Mesendoderm (in vitro differentiated cells): ENCODE measurements around the gene N4BP2.

Experiments used
- DNase-seq: peaks from one replicate; pipeline ENCODE4 v3.0.0; 2013
- H2AK5ac ChIP-seq: 2 replicates; pipeline ENCODE4 v1.6.1; 2013; ENCODE audit warnings: low read length, inconsistent platforms
- H2BK120ac ChIP-seq: 2 replicates; pipeline ENCODE4 v1.6.1; 2013; ENCODE audit warnings: low read depth, mild to moderate bottlenecking, low read length, moderate library complexity, mixed read lengths
- H2BK15ac ChIP-seq: replicated peaks from 2 replicates; pipeline ENCODE4 v1.6.1; 2013; ENCODE audit warnings: low read depth, mild to moderate bottlenecking, moderate library complexity
- H2BK5ac ChIP-seq: 2 replicates; pipeline ENCODE4 v1.6.1; 2013; ENCODE audit warnings: low read length, inconsistent platforms
- H3K18ac ChIP-seq: 2 replicates; pipeline ENCODE4 v1.6.1; 2013; ENCODE audit warnings: mild to moderate bottlenecking, low read length, mixed read lengths
- H3K23ac ChIP-seq: one replicate; pipeline ENCODE4 v1.6.1; 2013; ENCODE audit warnings: low read length
- H3K27ac ChIP-seq: 2 replicates; pipeline ENCODE4 v1.5.1; 2013; ENCODE audit warnings: low read depth, mild to moderate bottlenecking, inconsistent platforms, low read length, moderate library complexity
- H3K27me3 ChIP-seq: 2 replicates; pipeline ENCODE4 v1.6.1; 2013; ENCODE audit warnings: low read length, control low read depth, mild to moderate bottlenecking, inconsistent platforms; ENCODE audit not compliant: insufficient read depth, poor library complexity
- H3K36me3 ChIP-seq: 2 replicates; pipeline ENCODE4 v1.6.1; 2013; ENCODE audit warnings: low read length, inconsistent platforms; ENCODE audit not compliant: control insufficient read depth, insufficient read depth
- H3K4ac ChIP-seq: one replicate; pipeline ENCODE4 v1.6.1; 2013; ENCODE audit warnings: low read depth, mild to moderate bottlenecking, low read length, moderate library complexity
- H3K4me1 ChIP-seq: 2 replicates; pipeline ENCODE4 v1.6.1; 2013; ENCODE audit warnings: low read depth, low read length, inconsistent platforms; ENCODE audit not compliant: control insufficient read depth
- H3K4me2 ChIP-seq: 2 replicates; pipeline ENCODE4 v1.6.1; 2013; ENCODE audit warnings: low read length
- H3K4me3 ChIP-seq: 2 replicates; pipeline ENCODE4 v1.5.1; 2013; ENCODE audit warnings: mild to moderate bottlenecking, low read length
- H3K56ac ChIP-seq: one replicate; pipeline ENCODE4 v1.6.1; 2013; ENCODE audit warnings: low read length
- H3K79me1 ChIP-seq: 2 replicates; pipeline ENCODE4 v1.6.1; 2013; ENCODE audit warnings: low read length, inconsistent platforms
- H3K79me2 ChIP-seq: 2 replicates; pipeline ENCODE4 v1.6.1; 2013; ENCODE audit warnings: mild to moderate bottlenecking, low read length; ENCODE audit not compliant: control insufficient read depth, insufficient read depth
- H3K9ac ChIP-seq: 2 replicates; pipeline ENCODE4 v1.6.1; 2013; ENCODE audit warnings: low read length, inconsistent platforms
- H4K5ac ChIP-seq: one replicate; pipeline ENCODE4 v1.6.1; 2013; ENCODE audit warnings: low read length
- H4K8ac ChIP-seq: one replicate; pipeline ENCODE4 v1.6.1; 2013; ENCODE audit warnings: low read depth, mild to moderate bottlenecking, control low read depth, low read length, moderate library complexity
- WGBS: extraction: QIAGEN DNeasy Blood & Tissue Kit; methylation state at CpG from one replicate; pipeline ENCODE4 v1.1.7; 2013; ENCODE audit warnings: low lambda C conversion rate, missing lambda C conversion rate; ENCODE audit not compliant: insufficient coverage; ENCODE audit errors: extremely low coverage; 5-methylcytosine and 5-hydroxymethylcytosine counted together

The N4BP2 gene

GRCh38 chr4:40053161-40053560, 3.5 kb upstream of the N4BP2 start:
- H2BK15ac ChIP-seq, result no peak overlapping the region
- H3K79me2 ChIP-seq, result peaks cover 1% of the 10 kb centered on the region
- DNase-seq, result no peak
- H3K4me3 ChIP-seq, result no peak overlapping the region
- no peak overlapping the region for H3K4me2 ChIP-seq
- no peak overlapping the region for H2AK5ac ChIP-seq
- no peaks in the 10 kb centered on the region for H3K4me1 ChIP-seq
- H3K9ac ChIP-seq, result no peak overlapping the region
- H3K23ac ChIP-seq, result no peak overlapping the region
- no peak overlapping the region for H4K5ac ChIP-seq
- H2BK120ac ChIP-seq, result no peak overlapping the region
- H4K8ac ChIP-seq, result no peak overlapping the region
- no peaks in the 10 kb centered on the region for H3K36me3 ChIP-seq
- H3K18ac ChIP-seq, result no peak overlapping the region
- no peak overlapping the region for H3K56ac ChIP-seq
- no peaks in the 10 kb centered on the region for H3K79me1 ChIP-seq
- H3K27ac ChIP-seq, result no peak overlapping the region
- H2BK5ac ChIP-seq, result no peak overlapping the region
- no peaks in the 10 kb centered on the region for H3K27me3 ChIP-seq
- WGBS, result no CpG with 5 or more reads among the region's 5 CpGs
- no peak overlapping the region for H3K4ac ChIP-seq

- WGBS, result no CpG with 5 or more reads among the region's 5 CpGs
- peaks cover 19% of the 10 kb centered on the region for H3K79me2 ChIP-seq
- H4K8ac ChIP-seq, result no peak overlapping the region
- H3K18ac ChIP-seq, result peak overlapping the region; percentile 54
- no peaks in the 10 kb centered on the region for H3K36me3 ChIP-seq
- no peak overlapping the region for H4K5ac ChIP-seq
- H3K27me3 ChIP-seq, result no peaks in the 10 kb centered on the region
- peaks cover 5% of the 10 kb centered on the region for H3K79me1 ChIP-seq
- H3K4me2 ChIP-seq, result peak overlapping the region; percentile 52
- no peak overlapping the region for H2BK15ac ChIP-seq
- no peak overlapping the region for H2AK5ac ChIP-seq
- H3K56ac ChIP-seq, result peak overlapping the region; percentile 93
- peak overlapping the region; percentile 5 for H3K4me3 ChIP-seq
- H2BK5ac ChIP-seq, result no peak overlapping the region
- H3K9ac ChIP-seq, result peak overlapping the region; percentile 93
- peak overlapping the region; percentile 97 for H3K27ac ChIP-seq
- no peak overlapping the region for H2BK120ac ChIP-seq
- H3K4ac ChIP-seq, result peak overlapping the region; percentile 74
- H3K23ac ChIP-seq, result no peak overlapping the region
- H3K4me1 ChIP-seq, result no peaks in the 10 kb centered on the region
- no peak for DNase-seq
These were observed 1.2 kb upstream of the N4BP2 start for GRCh38 chr4:40055511-40055862.

GRCh38 chr4:40055863-40056715, 561 bp upstream of the N4BP2 start:
- no peak overlapping the region for H3K23ac ChIP-seq
- H2BK5ac ChIP-seq, result peak overlapping the region; percentile 79
- H3K4me3 ChIP-seq, result peak overlapping the region; percentile 42
- peaks cover 5% of the 10 kb centered on the region for H3K79me1 ChIP-seq
- peak overlapping the region; percentile 74 for H3K4ac ChIP-seq
- no peak overlapping the region for H4K5ac ChIP-seq
- peak overlapping the region; percentile 93 for H3K9ac ChIP-seq
- no peaks in the 10 kb centered on the region for H3K36me3 ChIP-seq
- no peaks in the 10 kb centered on the region for H3K27me3 ChIP-seq
- H3K18ac ChIP-seq, result peak overlapping the region; percentile 86
- no peak overlapping the region for H2BK15ac ChIP-seq
- H3K4me1 ChIP-seq, result no peaks in the 10 kb centered on the region
- H2BK120ac ChIP-seq, result peak overlapping the region; percentile 46
- no CpG with 5 or more reads among the region's 86 CpGs for WGBS
- DNase-seq, result peak; percentile 87
- H3K79me2 ChIP-seq, result peaks cover 21% of the 10 kb centered on the region
- H2AK5ac ChIP-seq, result no peak overlapping the region
- peak overlapping the region; percentile 97 for H3K27ac ChIP-seq
- peak overlapping the region; percentile 52 for H3K4me2 ChIP-seq
- H3K56ac ChIP-seq, result peak overlapping the region; percentile 93
- H4K8ac ChIP-seq, result peak overlapping the region; percentile 83

GRCh38 chr4:40057586-40058091, 989 bp downstream of the N4BP2 start:
- H3K4me1 ChIP-seq, result no peaks in the 10 kb centered on the region
- DNase-seq, result peak; percentile 98
- peak overlapping the region; percentile 83 for H3K9ac ChIP-seq
- no peak overlapping the region for H2BK120ac ChIP-seq
- H4K8ac ChIP-seq, result no peak overlapping the region
- peak overlapping the region; percentile 74 for H3K4me3 ChIP-seq
- no peak overlapping the region for H2BK15ac ChIP-seq
- peaks cover 25% of the 10 kb centered on the region for H3K79me2 ChIP-seq
- WGBS, result no CpG with 5 or more reads among the region's 13 CpGs
- peak overlapping the region; percentile 61 for H3K4me2 ChIP-seq
- H2BK5ac ChIP-seq, result no peak overlapping the region
- H3K27me3 ChIP-seq, result no peaks in the 10 kb centered on the region
- H3K18ac ChIP-seq, result peak overlapping the region; percentile 99
- no peak overlapping the region for H3K23ac ChIP-seq
- no peak overlapping the region for H4K5ac ChIP-seq
- H2AK5ac ChIP-seq, result no peak overlapping the region
- H3K36me3 ChIP-seq, result no peaks in the 10 kb centered on the region
- peak overlapping the region; percentile 97 for H3K27ac ChIP-seq
- peak overlapping the region; percentile 98 for H3K56ac ChIP-seq
- H3K4ac ChIP-seq, result no peak overlapping the region
- H3K79me1 ChIP-seq, result peaks cover 5% of the 10 kb centered on the region

- Histone ChIP-seq H3K27ac (no peak overlapping the region), H2BK15ac (no peak overlapping the region)
These were observed 1.5 kb downstream of the N4BP2 start for GRCh38 chr4:40058121-40058520.

More at GRCh38 chr4:40058121-40058520, 1.5 kb downstream of the N4BP2 start:
- peak overlapping the region; percentile 79 for H3K4me2 ChIP-seq
- DNase-seq, result peak; percentile 3
- H3K79me2 ChIP-seq, result peaks cover 27% of the 10 kb centered on the region
- H3K23ac ChIP-seq, result no peak overlapping the region
- H3K27me3 ChIP-seq, result no peaks in the 10 kb centered on the region
- H4K5ac ChIP-seq, result no peak overlapping the region
- peak overlapping the region; percentile 75 for H3K9ac ChIP-seq
- no peaks in the 10 kb centered on the region for H3K36me3 ChIP-seq
- no peak overlapping the region for H2AK5ac ChIP-seq
- no peak overlapping the region for H3K18ac ChIP-seq
- no peak overlapping the region for H2BK5ac ChIP-seq
- peaks cover 5% of the 10 kb centered on the region for H3K79me1 ChIP-seq
- H4K8ac ChIP-seq, result no peak overlapping the region
- no peaks in the 10 kb centered on the region for H3K4me1 ChIP-seq
- H3K4me3 ChIP-seq, result peak overlapping the region; percentile 52
- H3K4ac ChIP-seq, result no peak overlapping the region
- peak overlapping the region; percentile 79 for H3K56ac ChIP-seq
- WGBS, result no CpG with 5 or more reads among the region's 9 CpGs
- H2BK120ac ChIP-seq, result no peak overlapping the region
